ENCODE data around the gene CLIC4.

CLIC4 gene

DNA sequence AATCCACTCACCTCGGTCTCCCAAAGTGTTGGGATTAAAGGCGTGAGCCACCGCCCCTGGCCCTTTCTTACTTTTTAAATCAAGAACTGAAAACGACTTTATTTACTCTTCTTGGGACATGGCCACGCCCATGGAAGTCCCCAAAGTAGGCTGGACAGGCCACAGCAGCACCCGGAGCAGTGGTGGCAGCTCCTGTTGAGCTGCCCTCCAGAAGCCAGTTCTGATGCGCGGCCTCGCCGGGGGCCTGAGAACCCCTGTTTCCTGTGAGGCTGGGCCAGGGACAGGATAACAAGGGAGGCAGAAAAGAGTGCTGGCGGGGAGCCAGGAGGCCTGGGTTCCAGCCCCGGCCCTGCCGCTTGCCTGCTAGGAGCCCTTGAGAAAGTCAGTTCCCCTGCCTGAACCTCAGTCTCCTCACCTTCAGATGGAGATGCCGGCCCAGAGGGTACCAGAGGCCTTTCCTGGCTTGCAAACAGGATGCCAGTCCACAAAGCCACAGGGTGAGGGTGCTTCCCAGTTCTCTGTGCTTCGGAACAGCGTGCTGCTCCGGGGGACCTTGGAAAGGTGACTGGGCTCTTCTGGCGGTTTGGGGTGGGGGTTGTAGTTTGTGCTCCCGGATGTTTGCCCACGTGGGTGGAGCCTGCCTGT, 125.4 kb downstream of the CLIC4 start:
- TF ChIP-seq, protein P1, sequence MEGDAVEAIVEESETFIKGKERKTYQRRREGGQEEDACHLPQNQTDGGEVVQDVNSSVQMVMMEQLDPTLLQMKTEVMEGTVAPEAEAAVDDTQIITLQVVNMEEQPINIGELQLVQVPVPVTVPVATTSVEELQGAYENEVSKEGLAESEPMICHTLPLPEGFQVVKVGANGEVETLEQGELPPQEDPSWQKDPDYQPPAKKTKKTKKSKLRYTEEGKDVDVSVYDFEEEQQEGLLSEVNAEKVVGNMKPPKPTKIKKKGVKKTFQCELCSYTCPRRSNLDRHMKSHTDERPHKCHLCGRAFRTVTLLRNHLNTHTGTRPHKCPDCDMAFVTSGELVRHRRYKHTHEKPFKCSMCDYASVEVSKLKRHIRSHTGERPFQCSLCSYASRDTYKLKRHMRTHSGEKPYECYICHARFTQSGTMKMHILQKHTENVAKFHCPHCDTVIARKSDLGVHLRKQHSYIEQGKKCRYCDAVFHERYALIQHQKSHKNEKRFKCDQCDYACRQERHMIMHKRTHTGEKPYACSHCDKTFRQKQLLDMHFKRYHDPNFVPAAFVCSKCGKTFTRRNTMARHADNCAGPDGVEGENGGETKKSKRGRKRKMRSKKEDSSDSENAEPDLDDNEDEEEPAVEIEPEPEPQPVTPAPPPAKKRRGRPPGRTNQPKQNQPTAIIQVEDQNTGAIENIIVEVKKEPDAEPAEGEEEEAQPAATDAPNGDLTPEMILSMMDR (IDR thresholded peaks at IDR 0.05; ENCODE audit: insufficient read depth, low read length, missing control alignments): no peak
- no peak for DNase-seq (ENCODE audit: low read depth, low spot score)
- ChIA-PET CTCF (interaction anchor here (1.8 kb wide), 1 partner anchor 30 kb away, joined by 4 read pairs; no protein-coding TSS in a partner anchor), POLR2A (no interaction called here)
- no peak overlapping the region for H3K4me3 ChIP-seq (ENCODE audit: low read depth, low read length)

DNA sequence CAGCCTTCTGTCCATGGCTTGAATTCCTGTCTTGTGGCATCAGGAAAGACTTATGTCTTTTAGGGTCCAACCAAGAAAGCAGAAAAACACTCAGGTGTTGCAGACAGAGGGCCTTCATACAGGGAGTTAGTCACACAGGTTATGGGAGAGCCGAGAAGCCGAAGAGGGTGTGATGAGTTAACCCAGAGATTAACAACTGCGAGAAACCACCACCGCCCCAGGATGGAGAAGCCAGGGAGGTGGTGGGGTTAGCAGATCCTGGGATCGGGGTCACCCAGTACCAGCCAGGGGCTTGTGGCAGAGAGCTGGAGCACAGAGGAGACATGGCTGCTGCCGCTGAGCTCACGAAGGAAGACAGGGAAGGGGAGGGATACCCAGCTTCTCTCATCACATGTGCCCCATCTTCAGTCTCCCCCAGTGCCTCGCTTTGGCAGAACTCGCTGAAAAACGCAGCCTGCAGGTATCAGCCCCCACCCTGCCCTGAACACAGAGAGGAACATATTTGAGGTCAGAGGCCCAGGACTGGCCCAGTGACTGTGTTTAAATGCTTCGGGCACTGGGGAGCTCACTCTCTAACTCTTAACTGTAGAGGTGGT, 126.2 kb downstream of the CLIC4 start:
- POLR2A ChIA-PET: no interaction called here
- CTCF ChIA-PET: interaction anchor here (0.9 to 1.8 kb wide), 2 partner anchors 10 to 29 kb away, joined by 4 read pairs; no protein-coding TSS in a partner anchor
- no peak for DNase-seq (ENCODE audit: low read depth, low spot score)
- TF ChIP-seq, protein P1 (IDR thresholded peaks at IDR 0.05; ENCODE audit: insufficient read depth, low read length, missing control alignments): no peak
- no peak overlapping the region for H3K4me3 ChIP-seq (ENCODE audit: low read depth, low read length)

DNA sequence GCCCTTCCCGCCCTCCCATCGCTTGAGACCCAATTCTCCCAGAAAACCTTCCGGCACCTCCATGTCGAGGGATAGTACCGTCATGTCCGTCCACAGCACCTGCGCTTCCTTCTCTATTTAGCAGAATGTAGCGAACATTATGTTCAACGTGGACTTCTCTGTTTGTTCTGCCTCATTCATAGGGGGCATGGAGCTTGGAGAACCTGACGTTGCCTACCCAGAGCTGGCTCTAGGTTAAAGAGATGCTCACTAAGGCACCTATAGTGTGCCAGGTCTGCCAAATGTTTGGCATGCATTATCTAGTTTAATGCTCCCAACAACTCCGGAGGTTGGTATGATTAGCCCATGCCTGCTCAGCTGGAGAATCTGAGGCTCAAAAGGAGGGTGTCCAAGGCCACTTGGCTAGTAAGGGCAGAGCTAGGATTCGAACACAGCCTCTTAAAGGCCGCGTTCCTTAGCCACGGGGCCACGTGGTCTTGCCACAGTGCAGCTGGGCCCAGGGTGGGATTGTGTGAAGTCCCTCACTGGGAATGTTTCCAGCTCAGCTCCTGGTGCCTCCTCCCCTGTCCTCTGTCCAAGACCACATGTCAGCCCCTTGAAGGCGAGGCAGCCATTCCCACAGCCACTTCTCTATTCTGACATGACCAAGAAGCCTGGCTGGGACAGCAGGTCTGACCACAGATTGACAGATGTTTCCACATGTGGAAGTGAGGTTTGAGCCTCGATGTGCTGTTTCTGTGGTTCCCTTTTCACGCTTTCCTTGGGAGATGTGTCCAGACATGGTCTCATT, 127.0 kb downstream of the CLIC4 start:
- CTCF ChIA-PET: interaction anchor here (0.6 to 1.8 kb wide), 4 partner anchors 9 to 230 kb away, joined by 3 to 4 read pairs (median 4); no protein-coding TSS in a partner anchor
- POLR2A ChIA-PET: no interaction called here
- no peak overlapping the region for H3K4me3 ChIP-seq (ENCODE audit: low read depth, low read length)
- no peak for DNase-seq (ENCODE audit: low read depth, low spot score)
- TF ChIP-seq, protein P1 (IDR thresholded peaks at IDR 0.05; ENCODE audit: insufficient read depth, low read length, missing control alignments): no peak

DNA sequence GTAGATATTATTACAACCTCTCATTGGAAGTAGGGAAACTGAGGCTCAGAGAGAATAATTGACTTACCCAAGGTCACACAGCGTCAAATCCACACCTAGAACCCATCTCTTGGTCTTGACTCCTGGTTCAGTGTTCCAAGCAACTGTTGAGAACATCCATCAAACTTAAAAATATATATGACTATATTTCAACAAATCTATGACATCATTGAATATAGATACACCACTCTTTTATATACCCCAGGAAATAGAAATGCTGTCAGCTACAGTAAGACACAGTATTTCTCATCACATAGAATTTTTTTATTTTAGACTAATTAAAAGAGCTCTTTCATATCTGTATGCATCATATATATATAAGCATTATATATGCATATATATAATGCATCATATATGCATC, 127.9 kb downstream of the CLIC4 start:
- no peak for DNase-seq (ENCODE audit: low read depth, low spot score)
- ChIA-PET POLR2A (no interaction called here), CTCF (interaction anchor here (1.3 kb wide), 1 partner anchor 60 kb away, joined by 4 read pairs; no protein-coding TSS in a partner anchor)
- no peak overlapping the region for H3K4me3 ChIP-seq (ENCODE audit: low read depth, low read length)
- TF ChIP-seq, protein P1 (IDR thresholded peaks at IDR 0.05; ENCODE audit: insufficient read depth, low read length, missing control alignments): no peak

DNA sequence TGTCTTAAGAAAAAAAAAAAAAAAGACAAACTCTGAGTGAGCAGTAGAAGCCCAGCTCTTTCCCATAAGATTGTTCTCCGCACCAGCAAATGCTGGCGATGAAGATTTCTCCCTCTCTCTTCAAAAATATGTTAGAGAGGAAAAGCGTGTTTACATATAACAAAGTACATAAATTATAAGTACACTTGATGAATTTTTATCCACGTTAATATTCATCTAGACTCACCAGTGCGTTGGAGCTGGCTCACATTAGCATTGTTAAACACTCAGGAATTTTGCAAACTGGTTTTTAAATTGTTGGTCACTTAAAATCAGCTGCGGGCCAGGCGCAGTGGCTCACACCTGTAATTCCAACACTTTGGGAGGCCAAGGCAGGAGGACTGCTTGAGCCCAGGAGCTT, 128.8 kb downstream of the CLIC4 start:
- CTCF ChIA-PET: interaction anchor here (0.6 to 1.9 kb wide), 3 partner anchors 8 to 185 kb away, joined by 3 to 4 read pairs (median 3); no protein-coding TSS in a partner anchor

More for the DNA sequence above, 128.8 kb downstream of the CLIC4 start:
- POLR2A ChIA-PET: interaction anchor here (1.0 kb wide), 1 partner anchor 12 kb away, joined by 3 read pairs; no protein-coding TSS in a partner anchor
- no peak overlapping the region for H3K4me3 ChIP-seq (ENCODE audit: low read depth, low read length)
- DNase-seq (ENCODE audit: low read depth, low spot score): no peak
- TF ChIP-seq, protein P1 (IDR thresholded peaks at IDR 0.05; ENCODE audit: insufficient read depth, low read length, missing control alignments): no peak
